AG09319 (cell line): ENCODE measurements around the gene FAM174B.

Source experiments
- DNase-seq: peaks from one replicate; pipeline ENCODE4 v3.0.0-alpha.2; 2010; ENCODE audit warnings: low read depth; ENCODE audit errors: extremely low read depth
- CTCF ChIP-seq: IDR thresholded peaks from 2 replicates; pipeline ENCODE4 v1.5.1; 2011; ENCODE audit warnings: low read depth, mild to moderate bottlenecking, inconsistent platforms, low read length, moderate library complexity

FAM174B gene

GRCh38 chr15:92665100-92665555 lies 9.6 kb upstream of the FAM174B start:
- no peak for TF ChIP-seq CTCF
- DNase-seq, result no peak

DNA sequence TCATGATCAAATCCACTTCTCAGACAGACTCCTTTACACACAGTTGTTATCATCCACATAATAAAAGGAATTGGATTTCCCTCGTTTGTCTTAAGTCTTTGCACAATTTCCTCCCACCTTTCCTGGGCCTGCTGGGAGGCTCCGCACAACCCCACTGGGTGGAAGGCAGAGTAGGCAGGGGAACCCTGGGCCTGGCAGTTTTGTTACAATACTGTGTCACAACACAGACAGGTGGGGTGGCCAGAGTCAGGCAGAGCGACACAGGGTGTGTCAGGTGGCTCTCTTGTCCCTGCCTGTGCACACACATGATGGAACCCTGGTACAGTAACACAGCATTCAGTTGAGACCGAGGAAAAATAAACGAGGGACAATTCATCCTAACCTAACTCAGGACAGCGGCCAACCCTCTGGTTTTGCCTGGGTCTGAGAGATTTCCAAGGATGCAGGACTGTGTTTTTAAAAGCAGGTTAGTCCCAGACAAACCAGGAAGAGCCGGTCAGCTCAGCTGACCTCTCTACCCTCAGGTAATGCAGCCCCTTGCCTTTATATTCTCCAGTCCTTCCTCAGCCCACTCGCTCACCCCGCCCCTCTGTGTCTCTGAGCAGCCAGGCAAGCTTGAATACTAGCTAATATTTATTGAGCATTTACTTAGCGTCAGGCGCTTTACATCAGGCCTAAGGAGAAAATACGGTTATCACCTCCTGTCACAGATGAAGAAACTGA lies 8.8 kb upstream of the FAM174B start:
- no peak for DNase-seq
- TF ChIP-seq CTCF, result no peak

GRCh38 chr15:92663250-92663951 lies 7.8 kb upstream of the FAM174B start:
- no peak for TF ChIP-seq CTCF
- no peak for DNase-seq

DNA sequence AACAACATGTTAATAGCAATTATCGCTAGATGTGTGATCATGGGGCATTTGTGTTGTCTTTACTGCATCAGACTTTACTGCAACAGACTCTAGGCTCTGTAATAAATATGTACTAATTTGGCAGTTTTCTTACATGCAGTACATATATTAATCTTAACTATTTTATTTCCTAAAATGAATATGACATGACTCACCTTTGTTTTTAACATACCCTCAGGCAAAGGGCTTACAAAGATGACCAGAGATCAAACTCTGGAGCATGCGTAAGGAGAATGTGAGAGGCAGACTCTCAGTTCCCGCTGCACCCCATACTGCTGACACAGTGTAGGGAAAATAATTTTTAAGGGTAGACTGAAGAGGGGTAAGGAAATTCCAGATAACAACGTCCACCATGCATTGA lies 7.2 kb upstream of the FAM174B start:
- DNase-seq, result no peak
- TF ChIP-seq CTCF, result no peak

- TF ChIP-seq CTCF, result no peak
- DNase-seq, result no peak
These were observed 6.4 kb upstream of the FAM174B start for GRCh38 chr15:92661956-92662355.

DNA sequence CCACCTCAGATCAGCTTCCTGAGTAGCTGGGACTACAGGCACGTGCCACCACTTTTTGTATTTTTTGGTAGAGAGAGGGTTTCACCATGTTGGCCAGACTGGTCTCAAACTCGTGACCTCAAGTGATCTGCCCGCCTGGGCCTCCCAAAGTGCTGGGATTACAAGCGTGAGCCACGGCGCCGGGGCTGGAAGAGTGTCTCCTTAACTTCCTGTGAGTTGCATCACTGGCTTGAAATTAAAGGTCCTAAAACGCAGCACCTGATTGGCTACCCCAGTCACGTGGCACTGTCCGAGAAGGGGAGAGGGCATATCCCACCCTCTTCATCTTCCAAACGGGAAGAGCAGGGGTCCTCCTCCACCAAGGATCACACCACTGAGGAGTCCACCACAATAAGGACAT lies 5.5 kb upstream of the FAM174B start:
- TF ChIP-seq CTCF, result no peak
- DNase-seq, result no peak

DNA sequence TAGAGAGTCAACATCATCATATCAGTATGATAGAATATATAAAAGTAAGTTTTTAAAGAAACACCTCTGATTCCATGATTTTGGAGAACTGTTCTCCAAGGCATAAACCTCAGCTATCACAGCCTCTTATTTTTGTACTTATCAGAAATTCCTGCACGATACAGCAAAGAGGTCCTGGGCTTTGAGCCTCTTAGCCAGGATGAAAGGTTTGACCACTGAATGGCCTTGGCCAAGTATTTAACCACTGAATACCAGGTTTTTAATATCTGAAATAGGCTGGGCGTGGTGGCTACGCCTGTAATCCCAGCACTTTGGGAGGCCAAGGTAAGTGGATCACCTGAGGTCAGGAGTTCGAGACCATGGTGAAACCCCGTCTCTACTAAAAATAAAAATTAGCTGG lies 1.9 kb upstream of the FAM174B start:
- no peak for TF ChIP-seq CTCF
- DNase-seq, result no peak
